Activated T-cell treated with anti-CD3 and anti-CD28 coated beads, Interleukin-2, amount 50 U/mL, for 72 hours (primary cell): ENCODE data around the gene TREM2. TPM values are rescaled to one million over a fixed set of nuclear protein-coding genes. Genes with fewer than 3 reads are reported as not detected.
"Not testable (repeated sequence)": the region's sequence is repeated elsewhere in the genome, so short reads cannot be mapped to it uniquely, and the experiment has no call there.

ENCODE experiments used
- ATAC-seq, 2 donors: fragments of 150-1000 bp; cut with Tn5 transposase; replicated peaks in 1 of 2; 2 replicates each; pipeline ENCODE4 v1.10.0; 2021; ENCODE audit warnings: moderate library complexity in 2 of 2, mild to moderate bottlenecking in 1 of 2
- DNase-seq, 2 donors: peaks; one replicate each; pipeline ENCODE4 v3.0.0; 2021 to 2022; ENCODE audit warnings: mixed read lengths in 1 of 2
- H3K27ac Mint-ChIP-seq: one replicate; pipeline ENCODE4 v1.8.0; 2022; ENCODE audit warnings: mild to moderate bottlenecking, moderate library complexity, mixed read lengths
- H3K27me3 Mint-ChIP-seq: one replicate; pipeline ENCODE4 v1.8.0; 2022; ENCODE audit warnings: low read depth, mixed read lengths
- H3K36me3 Mint-ChIP-seq, 2 donors: one replicate each; pipeline ENCODE4 v1.8.0; 2022; ENCODE audit warnings: mixed read lengths in 2 of 2, mild to moderate bottlenecking in 1 of 2; ENCODE audit not compliant: insufficient read depth in 2 of 2
- H3K4me1 Mint-ChIP-seq: one replicate; pipeline ENCODE4 v1.8.0; 2022; ENCODE audit warnings: low read depth, mixed read lengths
- H3K4me3 Mint-ChIP-seq, 2 donors: one replicate each; pipeline ENCODE4 v1.8.0; 2022; ENCODE audit warnings: mild to moderate bottlenecking in 2 of 2, mixed read lengths in 2 of 2, moderate library complexity in 2 of 2
- H3K9me3 Mint-ChIP-seq, 2 donors: one replicate each; pipeline ENCODE4 v1.8.0; 2022; ENCODE audit warnings: mixed read lengths in 2 of 2
- total RNA-seq, 2 donors: library from RNA; stranded (reverse); gene quantifications; one replicate each; pipeline ENCODE4 v1.2.3, GENCODE V29; 2022

Gene TREM2
- total RNA-seq, 2 donors from 2014 or later = not detected

DNA sequence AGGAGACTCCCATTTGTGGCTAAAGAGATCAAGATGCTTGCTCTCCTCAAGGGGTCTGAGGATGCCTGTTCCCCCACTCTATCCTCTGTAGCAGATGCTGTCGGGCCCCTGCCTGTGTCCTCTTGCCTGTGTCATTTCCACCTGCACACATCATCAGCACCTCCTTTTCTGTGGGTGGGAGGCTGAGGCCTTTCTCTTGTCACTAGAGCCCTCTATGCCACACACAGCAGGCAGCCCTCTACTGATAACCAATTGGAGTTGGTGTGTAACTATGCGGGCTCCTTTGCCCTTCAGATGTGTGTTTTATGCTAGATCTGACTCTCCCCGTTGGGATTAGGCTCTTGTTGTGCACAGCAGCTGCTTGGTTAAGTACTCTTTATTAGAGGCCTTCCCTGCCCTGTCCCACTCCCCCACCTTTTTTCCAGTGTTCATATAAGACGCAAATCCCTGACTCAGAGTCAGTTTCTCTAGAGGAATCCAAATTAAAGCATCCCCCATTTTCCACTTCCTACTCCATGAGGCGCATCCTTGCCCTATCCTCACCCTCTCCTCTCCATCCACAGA is 30.3 kb upstream of the TREM2 start:
- DNase-seq = no peak
- Mint-ChIP-seq H3K27me3 (no peaks in the 10 kb centered on the region), H3K4me3 (no peak overlapping the region), H3K27ac (no peak overlapping the region), H3K4me1 (peaks cover 32% of the 10 kb centered on the region), H3K36me3 (peaks cover 8 to 10% of the 10 kb centered on the region in 2 donors), H3K9me3 (peaks cover 0 to 4% of the 10 kb centered on the region in 2 donors)
- ATAC-seq = peak; percentile 44 to 49

DNA sequence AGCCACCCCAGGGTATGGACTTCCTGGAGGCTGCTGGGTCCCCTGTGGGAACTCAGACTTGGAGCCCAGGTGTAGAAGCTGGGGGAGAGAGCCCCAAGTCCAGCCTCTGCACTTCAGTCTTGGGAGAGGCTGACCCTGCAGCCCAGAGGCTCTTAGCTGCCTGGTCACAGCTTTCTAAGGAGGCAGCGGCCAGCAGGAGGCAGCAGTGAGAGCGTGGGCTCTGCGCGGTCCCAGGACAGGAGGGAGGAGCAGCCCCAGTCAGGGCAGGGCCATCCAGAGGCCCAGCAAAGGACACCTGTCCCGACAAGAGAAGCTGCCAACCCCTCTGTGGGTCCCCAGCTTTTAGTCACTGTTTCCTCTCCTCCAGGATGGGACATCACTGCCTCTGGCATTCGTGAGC is 28.7 kb upstream of the TREM2 start:
- Mint-ChIP-seq H3K36me3 (peaks cover 7 to 8% of the 10 kb centered on the region in 2 donors), H3K27ac (no peak overlapping the region), H3K4me1 (peaks cover 19% of the 10 kb centered on the region), H3K4me3 (no peak overlapping the region), H3K27me3 (no peaks in the 10 kb centered on the region), H3K9me3 (peaks cover 0 to 4% of the 10 kb centered on the region in 2 donors)
- peak; percentile 19 to 50 for DNase-seq
- peak in 1 of 2 donors; percentile 69 for ATAC-seq

DNA sequence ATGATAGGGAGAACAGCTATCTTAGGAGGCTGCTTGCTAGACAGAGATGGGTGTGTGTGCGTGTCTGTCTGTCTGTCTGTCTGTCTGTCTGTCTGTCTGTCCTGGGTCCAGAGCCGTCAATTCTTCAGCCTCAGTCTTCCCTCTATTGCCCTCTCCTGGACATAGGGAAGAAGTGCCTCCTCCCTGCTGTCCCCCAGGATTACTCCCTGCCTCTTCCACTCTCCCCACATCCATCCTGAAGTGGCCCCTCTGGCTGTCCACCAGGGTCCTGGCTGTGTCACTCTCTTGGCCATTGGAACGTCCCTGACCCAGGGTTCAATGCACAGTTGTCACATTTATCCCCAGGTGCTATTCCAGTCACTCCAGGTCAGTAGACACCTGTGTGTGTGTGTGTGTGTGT is 27.9 kb upstream of the TREM2 start:
- Mint-ChIP-seq H3K36me3 (peaks cover 7 to 8% of the 10 kb centered on the region in 2 donors), H3K9me3 (peaks cover 0 to 4% of the 10 kb centered on the region in 2 donors), H3K27ac (no peak overlapping the region), H3K27me3 (no peaks in the 10 kb centered on the region), H3K4me3 (no peak overlapping the region), H3K4me1 (peaks cover 22% of the 10 kb centered on the region)
- DNase-seq (no peak), ATAC-seq (no peak)

DNA sequence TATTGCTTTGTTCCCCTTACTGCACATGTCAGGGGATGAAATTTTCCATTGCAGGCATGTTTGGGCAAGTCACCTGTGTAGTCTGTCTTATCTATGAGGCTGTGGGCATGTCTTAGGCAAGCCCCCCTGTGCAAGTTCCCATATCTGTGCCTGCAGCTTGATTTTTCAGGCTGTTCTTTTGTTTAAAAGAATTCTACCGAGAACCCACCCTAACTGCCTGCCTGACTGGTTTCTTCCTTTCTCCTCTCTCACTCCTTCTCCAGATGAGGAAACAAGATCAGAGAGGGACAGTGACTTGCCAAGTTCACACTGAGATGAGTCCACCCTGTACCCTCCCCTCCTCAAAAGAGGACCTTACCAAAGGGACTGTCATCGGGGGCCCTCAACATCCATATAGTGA is 27.1 kb upstream of the TREM2 start:
- ATAC-seq (no peak), DNase-seq (no peak)
- Mint-ChIP-seq H3K4me3 (no peak overlapping the region), H3K36me3 (peaks cover 7 to 8% of the 10 kb centered on the region in 2 donors), H3K27me3 (no peaks in the 10 kb centered on the region), H3K27ac (no peak overlapping the region), H3K4me1 (peaks cover 17% of the 10 kb centered on the region), H3K9me3 (peaks cover 0 to 4% of the 10 kb centered on the region in 2 donors)

DNA sequence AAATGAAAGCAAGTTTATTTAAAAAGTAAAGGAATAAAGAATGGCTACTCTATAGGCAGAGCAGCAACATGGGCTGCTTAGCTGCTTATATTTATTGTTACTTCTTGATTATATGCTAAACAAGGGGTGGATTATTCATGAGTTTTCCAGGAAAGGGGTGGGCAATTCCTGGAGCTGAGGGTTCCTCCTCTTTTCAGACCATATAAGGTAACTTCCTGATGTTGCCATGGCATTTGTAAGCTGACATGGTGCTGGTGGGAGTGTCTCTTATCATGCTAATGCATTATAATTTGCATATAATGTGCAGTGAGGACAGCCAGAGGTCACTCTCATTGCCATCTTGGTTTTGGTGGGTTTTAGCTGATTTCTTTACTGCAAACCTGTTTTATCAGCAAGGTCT is 26.1 kb upstream of the TREM2 start:
- not testable (repeated sequence) for H3K4me3 Mint-ChIP-seq, H3K27me3 Mint-ChIP-seq, DNase-seq, H3K9me3 Mint-ChIP-seq, H3K36me3 Mint-ChIP-seq, ATAC-seq, H3K27ac Mint-ChIP-seq
- peaks cover 14% of the 10 kb centered on the region for H3K4me1 Mint-ChIP-seq

DNA sequence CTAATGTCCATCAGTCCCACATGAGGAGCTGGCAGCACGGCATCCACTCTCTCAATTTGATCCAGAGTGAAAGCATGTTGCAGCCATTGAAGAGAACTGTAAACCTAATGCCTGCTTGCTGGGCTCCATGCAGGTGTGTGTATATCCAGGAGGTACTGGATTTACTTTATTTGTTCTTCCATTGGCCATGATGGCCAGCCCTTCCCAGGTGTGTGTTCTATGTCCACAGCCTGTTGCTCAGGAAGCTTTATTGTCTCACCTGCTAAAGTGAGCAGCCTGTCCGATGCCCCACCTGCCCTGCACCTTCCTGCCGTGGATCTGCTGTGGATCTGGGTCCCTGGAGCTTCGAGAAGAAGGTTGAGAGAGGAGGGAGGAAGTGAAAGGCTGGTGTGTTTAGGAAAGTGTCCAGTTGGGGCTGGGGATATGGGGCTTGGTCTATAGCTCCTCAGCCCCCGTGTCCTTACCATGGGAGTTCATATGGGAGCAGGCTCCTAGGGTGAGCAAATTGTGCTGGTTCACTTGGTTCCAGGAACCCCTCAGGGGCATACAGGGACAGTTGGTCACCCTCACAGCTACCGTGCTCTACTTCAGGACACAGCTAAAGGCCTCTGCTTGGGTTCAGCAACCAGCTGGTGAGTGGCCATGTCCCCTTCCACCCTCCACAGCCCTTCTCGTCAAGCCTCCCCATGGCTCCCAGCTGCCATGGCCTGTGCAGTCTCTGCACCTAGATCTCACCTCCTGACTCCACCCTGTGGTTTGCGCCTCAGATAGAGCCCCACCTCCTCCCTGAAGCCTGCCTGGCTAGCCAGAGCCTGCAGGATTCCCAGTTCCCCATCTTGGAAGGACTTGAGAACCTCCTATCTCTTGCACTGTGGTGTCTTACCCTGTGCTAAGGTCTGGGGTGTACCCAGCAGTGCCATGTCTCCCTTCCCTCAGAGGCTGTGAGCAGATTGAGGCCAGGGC is 25.3 kb upstream of the TREM2 start:
- no peaks in the 10 kb centered on the region for H3K27me3 Mint-ChIP-seq
- H3K4me3 Mint-ChIP-seq = no peak overlapping the region
- peaks cover 10% of the 10 kb centered on the region for H3K4me1 Mint-ChIP-seq
- no peak overlapping the region for H3K27ac Mint-ChIP-seq
- no peak for ATAC-seq
- peaks cover 0 to 4% of the 10 kb centered on the region in 2 donors for H3K9me3 Mint-ChIP-seq
- H3K36me3 Mint-ChIP-seq = peaks cover 6 to 8% of the 10 kb centered on the region in 2 donors
- no peak for DNase-seq

DNA sequence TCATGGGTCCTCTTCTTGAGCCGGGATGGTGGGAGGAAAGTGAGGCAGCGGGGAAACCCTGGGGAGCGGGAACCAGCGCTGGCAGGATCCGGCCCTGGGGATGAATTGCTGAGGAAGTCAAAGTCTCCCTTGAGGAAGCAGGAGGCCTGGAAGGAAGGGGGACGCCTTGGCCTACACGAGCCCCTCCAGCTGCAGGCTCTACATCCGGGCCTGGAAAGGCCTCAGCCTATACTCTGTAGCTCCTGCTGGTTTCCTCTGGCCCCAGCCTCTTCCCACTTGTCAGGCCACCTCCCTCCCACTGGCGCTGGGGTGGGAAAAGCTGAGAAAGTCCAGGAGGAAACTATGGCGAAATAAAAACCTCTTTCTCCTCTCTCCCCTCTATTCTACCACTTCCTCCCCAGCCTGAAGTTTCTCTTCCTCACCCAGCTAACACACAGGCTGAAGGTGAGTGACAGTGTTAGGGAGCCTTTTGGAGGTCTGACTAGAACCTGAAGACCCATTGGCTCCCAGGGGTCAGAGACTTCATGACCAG is 23.2 kb upstream of the TREM2 start:
- ATAC-seq (no peak), DNase-seq (no peak)
- Mint-ChIP-seq H3K4me1 (peaks cover 27% of the 10 kb centered on the region), H3K27ac (no peak overlapping the region), H3K27me3 (no peaks in the 10 kb centered on the region), H3K9me3 (peaks cover 0 to 4% of the 10 kb centered on the region in 2 donors), H3K4me3 (no peak overlapping the region), H3K36me3 (peaks cover 6 to 8% of the 10 kb centered on the region in 2 donors)

DNA sequence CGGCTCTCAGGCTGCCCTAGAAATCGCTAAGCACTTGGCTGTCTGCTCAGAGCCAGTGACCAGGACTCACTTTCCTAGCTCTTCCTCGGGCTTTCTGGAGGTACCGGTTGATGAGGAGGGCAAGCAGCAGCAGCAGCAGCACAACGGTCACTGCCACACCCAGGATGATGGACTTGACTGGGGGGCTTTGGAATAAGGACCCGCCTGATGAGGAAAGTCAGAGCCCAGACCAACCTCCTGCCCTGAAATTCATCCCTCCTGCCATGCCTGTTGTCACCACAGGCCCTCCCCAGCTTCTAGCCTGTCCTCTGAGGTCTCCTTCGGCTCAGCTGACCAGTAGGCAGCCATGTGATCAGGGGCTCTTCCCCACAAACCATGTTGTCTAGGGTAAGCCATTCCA is 21.8 kb upstream of the TREM2 start:
- peaks cover 0 to 3% of the 10 kb centered on the region in 2 donors for H3K36me3 Mint-ChIP-seq
- no peaks in the 10 kb centered on the region for H3K9me3 Mint-ChIP-seq
- H3K4me3 Mint-ChIP-seq = no peak overlapping the region
- H3K27me3 Mint-ChIP-seq = no peaks in the 10 kb centered on the region
- ATAC-seq (no peak), DNase-seq (no peak)
- peaks cover 27% of the 10 kb centered on the region for H3K4me1 Mint-ChIP-seq
- no peak overlapping the region for H3K27ac Mint-ChIP-seq

DNA sequence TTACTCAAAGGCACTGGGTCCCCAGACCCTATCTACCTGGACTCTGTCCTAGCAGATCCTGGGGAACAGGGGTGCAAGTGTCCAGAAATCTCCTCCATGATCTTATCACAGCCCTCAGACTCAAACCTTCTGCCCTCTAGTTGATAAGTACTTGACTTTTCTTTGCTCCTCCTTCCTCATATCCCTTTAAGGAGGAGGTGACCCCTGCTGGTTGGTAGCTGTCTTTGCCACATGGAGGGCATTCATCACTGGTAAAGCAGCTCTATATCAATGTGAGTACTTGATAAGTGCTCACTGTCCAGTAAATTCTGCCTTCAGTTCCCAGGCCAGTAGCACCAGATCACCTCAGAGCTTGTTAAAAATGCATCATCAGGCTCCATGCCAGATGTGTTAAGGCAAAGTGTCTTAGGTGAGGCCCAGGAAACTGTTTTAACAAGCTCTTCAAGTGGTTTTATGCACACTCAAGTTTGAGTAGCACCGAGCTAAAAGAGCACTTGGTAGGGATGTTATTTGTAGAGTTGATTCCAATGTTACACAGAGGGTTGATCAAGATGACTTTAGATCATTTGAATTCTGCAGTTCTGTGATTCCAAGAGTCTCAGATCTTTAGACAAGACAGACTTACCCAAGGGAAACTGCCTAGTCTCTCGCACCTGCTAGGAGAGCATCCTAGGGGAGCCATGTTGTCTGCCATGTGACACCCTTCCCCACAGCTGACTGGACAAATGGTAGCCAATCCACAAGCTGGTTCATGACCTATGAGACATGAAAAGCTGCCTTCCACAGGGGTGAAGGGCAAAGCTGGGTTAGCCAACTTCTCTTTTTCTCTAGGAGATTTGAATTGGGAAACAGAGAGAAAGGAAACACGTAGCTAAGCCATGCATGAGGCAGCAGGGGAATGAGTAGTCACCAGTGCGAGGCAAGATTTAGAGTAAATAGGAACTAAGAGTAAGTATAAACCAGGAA is 19.4 kb upstream of the TREM2 start:
- no peaks in the 10 kb centered on the region for H3K27me3 Mint-ChIP-seq
- H3K4me3 Mint-ChIP-seq = peak overlapping the region in 1 of 2 donors; percentile 46
- no peaks in the 10 kb centered on the region for H3K36me3 Mint-ChIP-seq
- peaks cover 22% of the 10 kb centered on the region for H3K4me1 Mint-ChIP-seq
- no peak overlapping the region for H3K27ac Mint-ChIP-seq
- no peaks in the 10 kb centered on the region for H3K9me3 Mint-ChIP-seq
- DNase-seq = peak; percentile 54 to 60
- ATAC-seq = peak; percentile 94 to 96

DNA sequence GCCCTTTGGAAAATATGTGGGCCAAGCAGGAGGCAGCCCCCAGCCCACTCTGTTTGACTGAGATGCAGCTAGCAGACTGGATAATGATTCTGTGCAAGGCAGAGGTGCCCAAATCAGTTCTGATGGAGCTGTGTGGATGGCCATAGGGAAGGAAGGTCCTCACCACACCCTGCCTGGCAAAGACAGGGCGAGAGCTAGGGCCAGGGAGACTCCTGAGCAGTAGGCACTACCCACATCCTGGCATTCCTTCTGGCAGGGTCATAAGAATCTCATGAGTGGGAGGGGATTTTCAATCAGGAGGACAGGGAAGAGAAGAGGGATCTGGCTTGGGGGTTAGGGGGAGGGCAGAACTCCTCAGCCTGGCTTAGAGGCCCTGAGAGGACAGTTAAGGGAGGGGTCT is 18.6 kb upstream of the TREM2 start:
- Mint-ChIP-seq H3K27ac (no peak overlapping the region), H3K27me3 (no peaks in the 10 kb centered on the region), H3K4me3 (no peak overlapping the region), H3K4me1 (peaks cover 22% of the 10 kb centered on the region), H3K9me3 (no peaks in the 10 kb centered on the region), H3K36me3 (no peaks in the 10 kb centered on the region)
- ATAC-seq (no peak), DNase-seq (no peak)

DNA sequence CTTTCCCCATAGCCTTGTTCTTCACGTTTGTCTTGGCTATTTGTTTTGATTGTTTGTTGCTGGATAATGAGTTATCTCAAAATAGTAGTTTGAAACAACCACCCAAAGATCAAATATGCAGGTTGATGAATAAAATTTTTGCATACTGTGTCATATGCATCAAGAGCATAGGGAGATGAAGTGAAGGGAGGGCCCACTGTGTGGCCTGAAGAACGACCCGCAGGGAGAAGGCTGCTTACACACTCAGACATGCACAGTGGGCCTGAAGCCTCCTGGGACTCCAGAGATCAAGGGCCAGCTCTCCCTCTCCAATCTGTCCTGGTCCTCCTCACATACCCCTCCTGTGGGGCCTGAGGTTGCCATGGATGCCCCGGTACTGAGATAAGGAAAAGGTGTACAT is 16.2 kb upstream of the TREM2 start:
- Mint-ChIP-seq H3K27ac (no peak overlapping the region), H3K36me3 (no peaks in the 10 kb centered on the region), H3K4me1 (peaks cover 17% of the 10 kb centered on the region), H3K9me3 (no peaks in the 10 kb centered on the region), H3K27me3 (no peaks in the 10 kb centered on the region), H3K4me3 (no peak overlapping the region)
- ATAC-seq (no peak), DNase-seq (no peak)

DNA sequence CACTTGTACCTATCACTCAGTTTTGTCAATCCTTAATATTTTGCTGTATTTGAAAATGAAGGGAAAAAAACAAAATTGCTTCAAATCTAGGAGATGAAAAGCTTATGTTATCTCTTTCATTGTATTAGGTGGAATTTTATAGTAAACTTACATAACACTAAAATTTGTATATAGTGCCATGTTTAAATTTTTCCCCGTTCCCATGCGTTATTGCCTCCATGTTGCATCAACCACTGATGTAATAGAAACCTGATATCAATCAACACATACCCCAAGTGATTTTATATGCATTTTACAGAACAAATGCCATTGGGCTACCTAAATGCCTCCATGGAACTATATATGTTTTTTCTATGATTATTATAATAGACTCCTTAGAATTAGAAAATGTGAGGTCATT is 14.8 kb upstream of the TREM2 start:
- peaks cover 13% of the 10 kb centered on the region for H3K4me1 Mint-ChIP-seq
- no peak overlapping the region for H3K4me3 Mint-ChIP-seq
- DNase-seq = no peak
- H3K27ac Mint-ChIP-seq = no peak overlapping the region
- ATAC-seq = no peak
- H3K36me3 Mint-ChIP-seq = no peaks in the 10 kb centered on the region
- no peaks in the 10 kb centered on the region for H3K27me3 Mint-ChIP-seq
- no peaks in the 10 kb centered on the region for H3K9me3 Mint-ChIP-seq
